Measurements from ENCODE around the gene AAMP.

Gene AAMP

GRCh38 chr2:218295029-218295428 lies 25.1 kb upstream of the AAMP start:
- TF ChIP-seq YY1 (IDR thresholded peaks at IDR 0.05; ENCODE audit: low read depth) (no peak), RAD21 (IDR thresholded peaks at IDR 0.05; ENCODE audit: low read depth) (no peak), REST (IDR thresholded peaks at IDR 0.05; ENCODE audit: low read depth) (no peak), TCF12 (IDR thresholded peaks at IDR 0.05; ENCODE audit: low read depth) (0 out of 2 replicates have a peak, but pooled peaks have one; percentile 21), CREB1 (IDR thresholded peaks at IDR 0.05; ENCODE audit: low read depth) (no peak), EP300 (IDR thresholded peaks at IDR 0.05; ENCODE audit: borderline replicate concordance) (no peak), NFIC (IDR thresholded peaks at IDR 0.05) (no peak), TAF1 (IDR thresholded peaks at IDR 0.05; ENCODE audit: low read depth) (no peak), USF1 (IDR thresholded peaks at IDR 0.05) (no peak), EGR1 (IDR thresholded peaks at IDR 0.05) (no peak), CEBPB (IDR thresholded peaks at IDR 0.05) (no peak), ZBTB7A (IDR thresholded peaks at IDR 0.05; ENCODE audit: low read depth) (no peak), FOXM1 (IDR thresholded peaks at IDR 0.05; ENCODE audit: borderline replicate concordance, low read depth) (no peak), MAX (IDR thresholded peaks at IDR 0.05) (peak; percentile 31; the same call in 1 of the 2 replicates), TEAD4 (IDR thresholded peaks at IDR 0.05) (no peak)

- TF ChIP-seq USF1 (IDR thresholded peaks at IDR 0.05) (no peak), TEAD4 (IDR thresholded peaks at IDR 0.05) (no peak), YY1 (IDR thresholded peaks at IDR 0.05; ENCODE audit: low read depth) (no peak), TAF1 (IDR thresholded peaks at IDR 0.05; ENCODE audit: low read depth) (no peak), ZBTB7A (IDR thresholded peaks at IDR 0.05; ENCODE audit: low read depth) (no peak), REST (IDR thresholded peaks at IDR 0.05; ENCODE audit: low read depth) (no peak), RAD21 (IDR thresholded peaks at IDR 0.05; ENCODE audit: low read depth) (no peak), CREB1 (IDR thresholded peaks at IDR 0.05; ENCODE audit: low read depth) (no peak), MAX (IDR thresholded peaks at IDR 0.05) (no peak), TCF12 (IDR thresholded peaks at IDR 0.05; ENCODE audit: low read depth) (no peak), EP300 (IDR thresholded peaks at IDR 0.05; ENCODE audit: borderline replicate concordance) (no peak), EGR1 (IDR thresholded peaks at IDR 0.05) (no peak), CEBPB (IDR thresholded peaks at IDR 0.05) (no peak), FOXM1 (IDR thresholded peaks at IDR 0.05; ENCODE audit: borderline replicate concordance, low read depth) (no peak), NFIC (IDR thresholded peaks at IDR 0.05) (no peak)
Measured at GRCh38 chr2:218294430-218295022, 24.6 kb upstream of the AAMP start.

- no peak for TF ChIP-seq ZBTB7A (IDR thresholded peaks at IDR 0.05; ENCODE audit: low read depth)
- TF ChIP-seq CREB1 (IDR thresholded peaks at IDR 0.05; ENCODE audit: low read depth), result no peak
- TF ChIP-seq CEBPB (IDR thresholded peaks at IDR 0.05), result no peak
- TF ChIP-seq YY1 (IDR thresholded peaks at IDR 0.05; ENCODE audit: low read depth), result no peak
- no peak for TF ChIP-seq NFIC (IDR thresholded peaks at IDR 0.05)
- TF ChIP-seq EGR1 (IDR thresholded peaks at IDR 0.05), result no peak
- TF ChIP-seq TCF12 (IDR thresholded peaks at IDR 0.05; ENCODE audit: low read depth), result no peak
- no peak for TF ChIP-seq RAD21 (IDR thresholded peaks at IDR 0.05; ENCODE audit: low read depth)
- TF ChIP-seq TEAD4 (IDR thresholded peaks at IDR 0.05), result no peak
- TF ChIP-seq FOXM1 (IDR thresholded peaks at IDR 0.05; ENCODE audit: borderline replicate concordance, low read depth), result no peak
- no peak for TF ChIP-seq EP300 (IDR thresholded peaks at IDR 0.05; ENCODE audit: borderline replicate concordance)
- TF ChIP-seq REST (IDR thresholded peaks at IDR 0.05; ENCODE audit: low read depth), result no peak
- TF ChIP-seq TAF1 (IDR thresholded peaks at IDR 0.05; ENCODE audit: low read depth), result no peak
- TF ChIP-seq USF1 (IDR thresholded peaks at IDR 0.05), result no peak
- no peak for TF ChIP-seq MAX (IDR thresholded peaks at IDR 0.05)
Measured at GRCh38 chr2:218293715-218294429, 23.9 kb upstream of the AAMP start.
